ENCODE data around the gene DOCK11. TPM values are rescaled to one million over a fixed set of nuclear protein-coding genes. Genes with fewer than 3 reads are reported as not detected.

The DOCK11 gene
- polyA plus RNA-seq, 1 donor = 17.8 TPM

DNA sequence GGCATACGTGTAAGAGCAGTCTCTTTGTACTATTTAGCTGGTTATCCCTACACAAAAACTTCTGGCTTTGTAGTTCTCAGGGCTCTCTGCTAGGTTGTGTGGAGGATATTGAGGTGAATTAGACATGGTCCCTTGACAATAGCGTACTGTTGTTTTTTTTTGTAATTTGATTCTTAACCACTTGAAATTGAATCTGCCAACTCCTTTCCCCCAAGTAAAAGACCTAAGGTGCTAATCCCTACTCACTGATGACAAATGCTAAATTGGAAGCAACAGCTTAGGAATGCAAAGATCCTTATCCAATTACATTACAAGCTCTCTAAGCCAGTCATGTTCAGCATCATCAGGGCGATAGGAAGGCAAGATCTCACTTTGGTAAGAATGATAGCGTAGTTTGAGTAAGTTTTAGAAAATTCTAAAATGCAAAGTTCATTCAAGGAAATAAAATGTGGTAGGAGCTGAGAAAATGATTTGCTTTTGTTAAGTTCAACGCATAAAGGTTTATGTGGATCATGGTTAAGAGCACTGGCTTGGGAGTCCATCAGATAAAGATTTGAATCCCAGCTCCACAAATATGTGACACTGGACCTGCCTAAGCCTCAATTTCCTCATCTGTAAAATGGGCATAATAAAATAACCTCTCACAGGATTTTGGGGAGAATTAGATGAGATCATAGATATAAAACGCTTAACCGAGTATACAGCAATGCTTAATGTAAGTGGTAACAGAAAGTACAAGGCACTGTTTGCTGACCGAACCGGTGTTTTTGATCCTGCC, 39.3 kb downstream of the DOCK11 start:
- no peak for DNase-seq

DNA sequence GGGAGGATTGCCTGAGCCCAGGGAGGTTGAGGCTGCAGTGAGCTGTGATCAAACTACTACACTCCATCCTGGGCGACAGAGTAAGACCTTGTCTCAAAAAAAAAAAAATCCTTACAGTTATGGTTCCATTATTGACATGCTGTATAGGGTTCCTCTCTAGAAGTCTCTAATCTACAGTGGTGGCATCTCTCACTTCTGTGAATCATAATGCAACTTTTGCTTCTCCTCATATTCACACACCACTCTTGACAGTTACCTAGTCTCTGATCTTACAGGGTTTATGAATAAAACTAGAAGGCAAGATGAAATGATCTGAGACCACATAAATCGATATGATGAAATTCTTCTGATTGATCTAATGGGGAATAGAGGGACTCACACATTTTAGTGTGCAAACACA, 40.6 kb downstream of the DOCK11 start:
- DNase-seq = no peak

DNA sequence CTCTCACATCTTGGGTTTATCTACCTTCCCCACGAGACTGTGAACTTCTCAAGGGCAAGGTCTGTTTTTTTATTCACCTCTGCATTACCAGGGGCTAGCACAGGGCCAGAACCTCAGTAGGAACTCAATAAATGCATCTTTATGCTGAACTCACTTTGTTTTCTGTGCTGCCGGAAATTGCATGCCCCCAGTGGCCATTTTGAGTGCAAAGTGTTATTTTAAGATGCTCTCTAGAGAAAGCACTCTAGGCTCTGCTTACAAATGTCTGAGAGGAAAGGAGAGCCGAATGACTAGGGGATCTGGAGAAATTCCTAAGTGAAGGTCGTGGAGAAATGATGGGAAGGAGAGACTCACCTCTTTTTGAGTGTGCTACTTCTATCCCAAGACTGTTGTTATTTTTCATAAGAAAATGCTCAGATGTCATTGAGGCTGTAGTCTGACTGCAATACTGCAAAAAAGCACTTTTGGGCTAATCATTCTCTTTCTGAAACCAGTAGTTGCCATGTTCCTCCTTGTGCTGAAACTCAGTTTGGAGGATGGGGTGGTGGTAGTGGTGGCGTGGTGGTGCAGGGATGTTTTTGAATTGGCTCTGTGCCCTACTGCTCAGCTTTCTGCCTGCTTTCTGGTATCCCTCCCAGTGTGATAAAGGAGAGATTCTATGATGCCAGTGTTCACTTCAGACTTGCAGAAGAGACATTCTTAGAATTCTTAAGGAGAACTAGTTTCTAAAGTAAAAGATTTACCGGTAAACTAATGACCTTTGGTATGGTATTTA, 41.3 kb downstream of the DOCK11 start:
- no peak for DNase-seq

DNA sequence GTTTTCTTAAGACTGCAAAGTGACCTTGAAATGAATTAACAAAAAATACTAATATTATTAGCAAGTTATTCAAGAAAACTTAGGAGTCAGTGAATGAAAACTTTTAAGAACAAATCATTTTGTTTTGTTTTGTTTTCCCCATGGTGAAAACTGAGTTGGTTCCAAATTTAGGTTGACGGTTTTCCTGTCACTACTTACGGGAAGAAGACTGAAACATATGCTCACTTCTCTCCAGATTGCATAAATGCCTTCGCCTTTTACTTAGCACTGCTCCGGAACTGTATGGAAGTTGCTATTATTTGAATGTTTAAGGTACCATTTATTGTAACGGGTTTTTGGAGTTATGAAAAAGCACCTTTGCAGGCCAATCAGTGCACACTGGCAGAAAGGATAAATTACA, 42.8 kb downstream of the DOCK11 start:
- no peak for DNase-seq

DNA sequence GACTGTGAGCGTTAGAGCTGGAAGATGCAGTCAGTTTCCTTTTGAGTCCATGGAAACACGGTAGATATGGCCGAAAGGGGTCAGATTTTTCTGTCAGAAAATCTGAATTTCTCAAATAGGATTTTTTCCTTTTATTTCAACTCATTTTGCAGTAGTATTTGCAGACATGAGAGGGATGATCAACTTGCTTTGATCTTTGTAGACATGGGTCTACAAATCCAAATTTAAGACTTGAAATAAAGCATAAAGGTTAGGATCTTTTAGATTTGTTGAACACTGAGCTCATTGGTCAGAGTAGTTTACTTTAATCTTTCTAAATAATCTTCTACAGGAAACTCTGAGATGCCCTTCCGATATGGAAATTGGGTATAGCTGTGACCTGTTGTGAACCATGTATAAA, 44.7 kb downstream of the DOCK11 start:
- DNase-seq = no peak

DNA sequence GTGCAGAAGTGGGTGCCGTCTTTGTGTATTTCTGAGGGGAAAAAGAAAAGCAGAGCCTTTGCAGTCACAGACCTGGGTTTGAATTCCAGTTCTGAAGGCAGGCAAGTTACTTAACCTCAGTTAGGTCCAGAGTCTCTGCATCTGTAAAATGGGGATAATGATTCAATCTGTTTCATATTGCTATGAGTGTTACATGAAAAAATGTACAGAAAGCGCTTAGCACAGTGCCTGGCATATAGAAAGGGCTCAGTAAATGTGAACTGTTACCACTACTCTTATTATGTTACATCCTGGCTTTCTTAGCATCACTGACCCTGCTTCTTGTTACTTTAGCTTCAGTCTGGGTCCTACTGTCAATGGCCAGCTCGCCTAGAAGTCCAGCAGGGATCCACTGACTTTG, 45.9 kb downstream of the DOCK11 start:
- DNase-seq = no peak

DNA sequence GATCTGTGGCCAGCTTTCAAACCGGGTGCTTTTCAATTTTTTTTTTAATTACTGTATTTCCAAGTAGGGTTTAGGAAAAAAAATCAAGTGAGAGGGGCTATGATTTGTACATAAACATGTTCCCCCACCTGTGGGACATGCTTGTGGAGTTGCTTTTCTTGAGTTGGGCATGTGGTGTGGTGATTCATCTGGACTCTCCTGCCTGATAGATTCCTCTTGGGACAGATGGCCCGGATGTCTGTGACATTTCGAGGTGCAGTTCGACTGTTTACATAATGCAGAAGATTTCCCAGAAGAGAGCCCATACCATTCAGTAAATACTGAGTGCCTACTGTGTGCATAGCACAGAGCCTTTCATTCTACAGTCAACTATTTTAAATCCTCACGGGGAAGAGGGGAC, 49.9 kb downstream of the DOCK11 start:
- DNase-seq = no peak

DNA sequence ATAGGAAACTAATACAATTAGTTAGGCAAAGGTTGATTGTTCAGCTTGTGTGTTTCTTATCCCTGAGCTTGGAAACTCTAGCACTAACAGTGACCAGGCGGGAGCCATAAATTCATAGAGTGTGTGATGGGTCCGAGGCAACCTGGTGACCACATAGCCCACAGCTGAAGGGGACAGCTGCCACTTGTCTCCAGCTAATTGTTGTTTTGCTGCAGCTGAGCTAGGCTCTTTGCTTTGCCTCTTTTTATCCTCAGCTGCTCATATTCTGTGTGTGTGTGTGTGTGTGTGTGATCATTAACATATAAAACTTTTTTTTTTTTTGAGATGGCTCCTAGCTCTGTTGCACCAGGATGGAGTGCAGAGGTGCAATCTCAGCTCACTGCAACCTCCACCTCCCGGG, 53.2 kb downstream of the DOCK11 start:
- DNase-seq = no peak

DNA sequence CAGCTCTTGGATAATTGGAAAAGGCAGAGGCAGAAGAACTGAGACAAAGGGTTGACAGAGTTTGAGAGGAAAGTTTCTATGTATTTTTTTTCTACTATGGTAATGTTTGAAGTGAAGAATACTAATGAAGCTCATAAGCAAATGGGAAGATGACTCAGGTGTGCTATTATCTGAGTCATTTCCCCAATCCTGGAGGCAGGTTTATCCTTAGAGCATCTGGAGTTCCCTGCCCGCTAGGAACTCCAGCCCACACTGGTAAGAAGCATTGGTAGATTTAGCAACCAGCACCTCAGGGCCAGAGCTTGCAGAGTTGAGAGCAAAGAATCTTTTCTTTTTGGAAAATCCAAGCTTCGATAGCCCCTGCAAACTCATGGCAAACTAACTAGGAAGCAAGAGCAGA, 55.2 kb downstream of the DOCK11 start:
- DNase-seq = no peak

DNA sequence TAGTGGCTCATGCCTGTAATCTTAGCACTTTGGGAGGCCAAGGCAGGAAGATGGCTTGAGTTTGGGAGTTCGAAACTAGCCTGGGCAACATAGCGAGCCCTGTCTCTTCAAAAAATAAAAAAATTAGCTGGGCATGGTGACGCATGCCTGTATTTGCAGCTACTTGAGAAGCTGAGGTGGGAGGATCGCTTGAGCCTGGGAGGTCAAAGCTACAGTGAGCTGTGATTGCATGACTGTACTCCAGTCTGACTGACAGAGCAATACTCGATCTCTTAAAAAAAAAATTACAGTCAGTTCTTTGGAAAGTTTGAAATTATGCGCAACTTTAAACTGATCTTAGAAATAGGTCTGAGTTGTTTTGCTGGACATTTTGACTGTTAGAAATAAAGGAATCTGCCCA, 55.8 kb downstream of the DOCK11 start:
- DNase-seq = no peak

DNA sequence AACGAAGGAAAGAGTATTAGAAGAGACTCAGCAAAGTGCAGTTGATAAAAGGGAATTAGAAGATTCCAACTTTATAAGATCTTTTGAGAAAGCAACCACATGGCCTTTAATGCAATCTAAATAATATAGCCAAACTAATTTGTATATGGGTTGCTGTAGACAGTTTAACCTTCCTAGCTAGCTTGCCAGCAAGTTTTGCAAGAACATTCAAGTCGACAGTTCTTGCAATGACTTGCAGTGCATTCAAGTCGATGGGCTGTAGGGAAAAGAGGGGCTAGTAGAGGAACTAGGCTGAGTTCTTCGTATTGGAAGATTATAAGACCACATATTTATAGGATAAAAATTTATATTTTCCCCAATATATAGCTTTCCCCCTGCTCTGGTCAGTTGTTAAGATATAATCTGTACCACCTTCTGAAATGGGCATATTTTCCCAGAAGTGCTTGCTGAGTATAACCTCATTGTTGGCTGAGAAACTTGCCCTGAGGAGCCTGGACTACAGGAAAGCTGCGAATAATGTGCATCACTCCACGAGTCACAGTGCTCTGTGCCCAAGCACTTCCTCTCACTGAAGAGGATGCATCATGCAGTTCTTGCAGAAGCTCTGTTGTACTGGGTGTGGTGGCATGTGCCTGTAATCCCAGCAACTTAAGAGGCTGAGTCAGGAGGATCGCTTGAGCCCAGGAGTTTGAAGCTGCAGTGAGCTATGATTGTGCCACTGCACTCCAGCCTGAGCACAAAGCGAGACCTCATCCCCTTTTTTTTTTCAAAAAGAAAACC, 56.7 kb downstream of the DOCK11 start:
- DNase-seq = no peak

DNA sequence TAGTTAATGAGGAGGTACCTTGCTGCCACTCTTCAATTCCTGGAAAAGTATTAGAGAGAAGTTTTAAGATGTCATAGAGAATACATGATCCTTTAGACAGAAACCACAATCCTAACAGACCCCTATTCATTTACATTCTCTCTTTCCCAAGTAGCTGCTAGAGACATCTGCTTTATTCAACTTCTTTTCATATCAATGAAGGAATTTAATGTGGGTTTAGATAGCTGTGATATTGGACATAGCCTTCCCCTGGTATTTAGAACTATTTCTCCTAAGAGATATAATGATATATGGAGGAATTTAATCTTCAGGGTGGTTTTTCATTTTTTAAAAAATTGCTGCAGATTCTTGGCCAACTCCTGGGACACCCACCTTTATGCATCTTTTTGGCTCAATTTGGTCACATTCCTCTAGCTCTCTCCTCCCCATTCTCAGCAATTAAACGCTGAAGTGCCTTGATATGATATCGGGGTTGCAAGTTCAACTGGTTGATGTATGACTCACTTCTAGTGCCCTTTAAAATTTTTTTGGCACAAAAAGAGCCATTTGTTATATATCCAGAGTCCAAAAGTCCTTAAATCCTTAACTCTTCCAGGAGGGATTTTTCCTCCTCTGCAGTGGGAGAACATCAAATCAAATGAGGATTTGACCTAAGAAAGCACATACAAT, 57.6 kb downstream of the DOCK11 start:
- DNase-seq = no peak

DNA sequence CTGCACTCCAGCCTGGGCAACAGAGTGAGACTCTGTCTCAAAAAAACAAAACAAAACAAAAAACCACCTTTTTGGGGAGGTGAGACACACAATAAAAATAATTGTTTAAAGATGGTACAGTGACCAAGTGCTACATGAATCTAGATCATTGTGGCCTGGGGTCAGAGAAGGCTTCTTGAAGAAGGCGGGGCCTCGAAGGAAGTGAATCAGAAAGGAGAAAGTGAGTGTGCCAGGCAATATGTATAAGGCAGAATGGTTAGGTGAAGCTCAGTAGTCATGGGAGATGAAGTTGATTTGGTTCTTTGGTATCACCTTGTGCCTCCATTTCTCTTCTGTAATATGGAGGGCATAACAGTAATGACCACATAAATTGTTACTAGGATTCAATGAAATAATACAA, 58.9 kb downstream of the DOCK11 start:
- no peak for DNase-seq

DNA sequence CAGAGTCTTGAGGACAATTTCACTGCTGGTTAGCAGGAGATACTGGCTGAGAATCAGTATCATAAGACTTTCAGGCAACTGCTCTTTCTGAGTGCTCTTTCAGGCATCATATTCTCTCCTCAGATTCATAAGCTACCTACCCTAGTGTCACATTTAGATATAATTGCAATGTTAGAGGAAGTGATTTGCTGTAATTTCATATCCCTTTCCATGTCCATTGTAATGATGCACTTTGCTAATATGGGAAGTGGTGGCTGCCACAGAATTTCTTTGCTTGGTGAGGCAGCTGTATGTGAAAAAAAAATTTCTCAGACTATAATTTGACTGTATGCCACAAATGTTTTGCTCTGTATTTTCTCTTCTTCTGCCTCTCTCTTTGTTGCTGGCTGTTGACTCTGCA, 63.3 kb downstream of the DOCK11 start:
- DNase-seq = no peak

DNA sequence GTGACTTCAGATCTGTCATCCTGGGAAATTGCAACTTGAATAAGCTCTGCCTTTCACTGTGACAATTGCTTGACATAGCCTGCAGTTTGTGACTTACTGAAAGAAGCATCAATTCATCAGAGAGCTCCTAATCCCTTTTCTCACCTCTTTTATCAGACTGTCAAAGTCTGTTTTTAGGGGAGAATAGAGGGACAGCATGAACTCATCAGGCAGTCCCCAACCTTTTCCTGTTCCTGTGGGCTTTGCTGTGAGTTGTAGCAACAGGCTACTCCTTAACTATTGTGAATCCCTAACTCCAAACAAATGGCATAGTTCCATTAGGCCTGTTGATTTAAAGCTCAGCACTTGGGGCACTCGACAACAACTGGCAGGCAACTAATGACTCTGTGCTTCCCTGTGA, 64.9 kb downstream of the DOCK11 start:
- no peak for DNase-seq

DNA sequence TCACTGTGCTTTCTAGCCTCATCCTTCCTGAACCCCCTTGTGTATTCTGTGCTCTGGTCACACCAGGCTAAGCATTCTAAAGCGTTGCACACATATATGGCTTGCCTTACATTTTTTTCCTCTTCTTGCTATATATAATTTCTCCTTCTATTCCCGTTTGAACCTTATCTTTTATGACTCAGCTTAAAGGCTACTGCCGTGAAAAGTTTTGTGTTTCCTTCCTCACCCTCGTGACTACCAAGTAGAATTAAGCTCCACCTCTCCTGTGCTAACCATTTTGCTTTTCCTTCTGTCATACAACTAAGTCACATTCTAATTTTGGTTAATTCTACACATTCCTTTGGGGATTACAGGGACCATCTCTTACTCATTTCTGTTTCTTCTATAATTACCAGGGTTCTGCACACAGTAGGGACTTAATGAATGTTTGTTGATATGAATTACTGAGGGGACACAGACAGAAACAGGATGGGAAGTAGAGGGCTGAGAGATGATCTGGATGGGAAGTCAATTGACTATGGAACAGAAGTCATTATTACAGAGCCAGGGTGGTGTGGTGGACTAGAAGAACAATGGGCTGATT, 67.1 kb downstream of the DOCK11 start:
- no peak for DNase-seq

DNA sequence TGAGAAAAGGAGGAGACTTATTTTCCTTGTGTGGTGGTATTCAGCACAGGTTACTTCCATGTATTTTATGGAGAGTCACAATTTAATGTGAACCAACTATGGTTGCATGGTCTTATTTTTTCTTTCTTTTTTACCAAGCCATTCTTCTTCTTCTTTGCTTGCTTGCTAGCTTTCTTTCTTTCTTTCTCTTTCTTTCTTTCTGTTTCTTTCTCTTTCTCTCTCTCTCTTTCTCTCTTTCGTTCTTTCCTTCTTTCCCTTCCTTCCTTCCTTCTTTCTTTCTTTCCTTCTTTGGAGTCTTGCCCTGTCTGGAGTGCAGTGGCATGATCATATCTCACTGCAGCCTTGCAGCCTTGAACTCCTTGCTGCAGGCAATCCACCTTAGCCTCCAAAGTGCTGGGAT, 68.9 kb downstream of the DOCK11 start:
- no peak for DNase-seq

DNA sequence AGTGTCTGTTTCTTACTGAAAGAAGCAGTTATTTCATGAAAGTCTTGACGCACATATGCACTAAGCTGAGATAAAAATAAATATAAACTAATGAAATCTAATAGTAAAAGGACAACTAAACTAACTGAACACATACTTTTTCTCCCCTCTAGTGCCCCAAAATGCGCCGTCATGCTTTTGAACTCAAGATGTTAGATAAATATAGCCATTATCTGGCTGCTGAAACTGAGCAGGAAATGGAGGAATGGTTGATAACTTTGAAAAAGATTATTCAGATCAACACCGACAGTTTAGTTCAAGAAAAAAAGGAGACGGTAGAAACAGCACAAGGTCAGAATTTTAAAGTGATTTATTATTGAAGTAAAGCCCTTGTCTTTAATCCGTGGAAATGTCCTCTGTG, 70.2 kb downstream of the DOCK11 start:
- DNase-seq = no peak

DNA sequence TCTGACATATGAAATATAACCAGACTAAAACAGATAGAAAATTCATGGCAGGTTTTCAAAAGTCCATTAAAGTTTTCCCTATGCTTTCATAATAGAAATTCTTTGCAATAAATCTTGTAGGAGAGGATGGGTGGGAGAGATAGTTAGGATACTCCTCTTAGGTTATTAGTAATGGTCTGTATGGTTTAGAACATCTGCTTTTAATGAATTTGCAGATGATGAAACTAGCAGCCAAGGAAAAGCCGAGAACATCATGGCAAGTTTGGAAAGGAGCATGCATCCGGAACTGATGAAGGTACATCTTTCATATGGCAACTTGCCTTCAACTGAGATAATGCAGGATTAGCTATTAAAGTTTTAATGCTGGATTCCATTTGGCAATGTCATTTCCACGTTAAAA, 70.7 kb downstream of the DOCK11 start:
- no peak for DNase-seq

DNA sequence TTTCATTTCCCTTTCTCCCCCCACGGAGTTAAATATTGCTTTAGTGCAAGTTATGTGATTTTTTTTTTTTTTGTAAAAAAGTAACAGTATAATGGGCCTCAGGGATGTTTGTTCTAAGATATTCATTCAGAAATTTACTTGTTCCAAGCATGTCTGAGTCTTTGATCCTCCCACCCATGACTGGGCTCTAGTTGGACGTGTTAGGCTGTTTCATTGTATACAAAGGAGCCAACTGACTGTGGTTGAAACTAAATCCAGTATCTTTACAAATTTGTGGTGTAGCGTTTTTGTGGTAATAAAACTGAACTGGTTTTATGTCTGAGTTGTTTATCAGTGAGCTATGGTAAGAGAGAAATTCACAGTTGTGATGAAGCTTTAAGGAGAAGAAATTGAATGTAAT, 74.1 kb downstream of the DOCK11 start:
- no peak for DNase-seq

DNA sequence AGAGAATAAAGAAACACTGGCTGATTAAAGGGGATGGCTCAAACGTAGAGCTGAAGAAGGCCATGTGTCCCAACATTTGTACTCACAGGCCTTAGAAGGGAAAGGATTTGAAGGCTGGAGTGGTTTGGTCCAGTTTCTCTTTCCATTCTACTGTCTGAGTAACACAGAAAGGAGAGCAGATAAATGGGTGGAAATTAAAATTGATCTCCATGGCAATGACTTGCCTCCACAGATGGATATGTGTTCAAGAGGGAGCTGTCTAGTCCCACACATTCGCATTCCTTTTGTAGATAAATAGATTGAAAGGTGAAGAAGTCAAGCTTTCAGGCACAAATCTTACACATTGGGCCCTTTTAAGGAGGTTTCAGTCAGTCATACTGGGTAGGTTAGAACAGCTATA, 74.6 kb downstream of the DOCK11 start:
- DNase-seq = no peak

DNA sequence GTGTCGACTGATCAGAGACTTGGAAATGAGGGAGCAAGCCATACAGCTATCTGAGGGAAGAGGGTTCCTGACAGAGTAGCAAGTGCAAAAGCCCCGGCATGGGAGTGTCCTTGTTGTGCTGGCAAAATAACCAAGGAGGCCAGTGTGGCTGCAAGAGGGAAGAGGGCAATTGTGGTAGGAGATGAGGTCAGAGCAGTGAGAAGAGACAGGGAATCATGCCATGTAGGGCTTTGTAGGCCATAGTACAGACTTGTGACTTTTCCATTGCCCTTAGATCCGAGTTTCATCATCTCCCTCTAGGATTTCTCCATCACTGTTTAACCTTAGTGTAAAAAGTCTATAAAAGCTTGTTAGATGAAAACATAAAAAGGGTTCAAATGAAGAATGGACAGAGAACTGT, 76.2 kb downstream of the DOCK11 start:
- DNase-seq = no peak

DNA sequence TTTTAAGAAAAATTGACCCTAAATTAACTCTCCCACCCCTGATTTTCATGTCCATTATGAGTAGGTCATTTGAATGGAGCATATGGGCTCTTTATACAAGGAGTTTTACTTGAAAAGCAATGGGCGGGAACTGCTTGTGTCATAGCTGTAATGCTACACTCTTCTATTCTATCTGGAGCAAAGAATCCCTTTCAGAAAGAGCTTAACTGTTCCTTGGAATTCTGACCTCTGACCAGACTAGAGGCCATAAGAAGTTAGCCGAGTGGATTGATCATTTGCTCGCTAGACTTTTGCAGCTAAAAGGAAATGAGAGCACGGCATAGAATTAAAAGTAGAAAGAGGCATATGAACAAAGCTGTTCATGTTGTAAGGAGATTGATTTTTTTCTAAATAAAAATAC, 79.1 kb downstream of the DOCK11 start:
- no peak for DNase-seq
